Mesendoderm (in vitro differentiated cells): ENCODE data around the gene EEPD1.

Experiments used
- DNase-seq: peaks from one replicate; pipeline ENCODE4 v3.0.0; 2013
- H2AK5ac ChIP-seq: 2 replicates; pipeline ENCODE4 v1.6.1; 2013; ENCODE audit warnings: low read length, inconsistent platforms
- H2BK120ac ChIP-seq: 2 replicates; pipeline ENCODE4 v1.6.1; 2013; ENCODE audit warnings: low read depth, mild to moderate bottlenecking, low read length, moderate library complexity, mixed read lengths
- H2BK15ac ChIP-seq: replicated peaks from 2 replicates; pipeline ENCODE4 v1.6.1; 2013; ENCODE audit warnings: low read depth, mild to moderate bottlenecking, moderate library complexity
- H2BK5ac ChIP-seq: 2 replicates; pipeline ENCODE4 v1.6.1; 2013; ENCODE audit warnings: low read length, inconsistent platforms
- H3K18ac ChIP-seq: 2 replicates; pipeline ENCODE4 v1.6.1; 2013; ENCODE audit warnings: mild to moderate bottlenecking, low read length, mixed read lengths
- H3K23ac ChIP-seq: one replicate; pipeline ENCODE4 v1.6.1; 2013; ENCODE audit warnings: low read length
- H3K27ac ChIP-seq: 2 replicates; pipeline ENCODE4 v1.5.1; 2013; ENCODE audit warnings: low read depth, mild to moderate bottlenecking, inconsistent platforms, low read length, moderate library complexity
- H3K27me3 ChIP-seq: 2 replicates; pipeline ENCODE4 v1.6.1; 2013; ENCODE audit warnings: low read length, control low read depth, mild to moderate bottlenecking, inconsistent platforms; ENCODE audit not compliant: insufficient read depth, poor library complexity
- H3K36me3 ChIP-seq: 2 replicates; pipeline ENCODE4 v1.6.1; 2013; ENCODE audit warnings: low read length, inconsistent platforms; ENCODE audit not compliant: control insufficient read depth, insufficient read depth
- H3K4ac ChIP-seq: one replicate; pipeline ENCODE4 v1.6.1; 2013; ENCODE audit warnings: low read depth, mild to moderate bottlenecking, low read length, moderate library complexity
- H3K4me1 ChIP-seq: 2 replicates; pipeline ENCODE4 v1.6.1; 2013; ENCODE audit warnings: low read depth, low read length, inconsistent platforms; ENCODE audit not compliant: control insufficient read depth
- H3K4me2 ChIP-seq: 2 replicates; pipeline ENCODE4 v1.6.1; 2013; ENCODE audit warnings: low read length
- H3K4me3 ChIP-seq: 2 replicates; pipeline ENCODE4 v1.5.1; 2013; ENCODE audit warnings: mild to moderate bottlenecking, low read length
- H3K56ac ChIP-seq: one replicate; pipeline ENCODE4 v1.6.1; 2013; ENCODE audit warnings: low read length
- H3K79me1 ChIP-seq: 2 replicates; pipeline ENCODE4 v1.6.1; 2013; ENCODE audit warnings: low read length, inconsistent platforms
- H3K79me2 ChIP-seq: 2 replicates; pipeline ENCODE4 v1.6.1; 2013; ENCODE audit warnings: mild to moderate bottlenecking, low read length; ENCODE audit not compliant: control insufficient read depth, insufficient read depth
- H3K9ac ChIP-seq: 2 replicates; pipeline ENCODE4 v1.6.1; 2013; ENCODE audit warnings: low read length, inconsistent platforms
- H4K5ac ChIP-seq: one replicate; pipeline ENCODE4 v1.6.1; 2013; ENCODE audit warnings: low read length
- H4K8ac ChIP-seq: one replicate; pipeline ENCODE4 v1.6.1; 2013; ENCODE audit warnings: low read depth, mild to moderate bottlenecking, control low read depth, low read length, moderate library complexity
- WGBS: extraction: QIAGEN DNeasy Blood & Tissue Kit; methylation state at CpG from one replicate; pipeline ENCODE4 v1.1.7; 2013; ENCODE audit warnings: low lambda C conversion rate, missing lambda C conversion rate; ENCODE audit not compliant: insufficient coverage; ENCODE audit errors: extremely low coverage; 5-methylcytosine and 5-hydroxymethylcytosine counted together

EEPD1 gene

DNA sequence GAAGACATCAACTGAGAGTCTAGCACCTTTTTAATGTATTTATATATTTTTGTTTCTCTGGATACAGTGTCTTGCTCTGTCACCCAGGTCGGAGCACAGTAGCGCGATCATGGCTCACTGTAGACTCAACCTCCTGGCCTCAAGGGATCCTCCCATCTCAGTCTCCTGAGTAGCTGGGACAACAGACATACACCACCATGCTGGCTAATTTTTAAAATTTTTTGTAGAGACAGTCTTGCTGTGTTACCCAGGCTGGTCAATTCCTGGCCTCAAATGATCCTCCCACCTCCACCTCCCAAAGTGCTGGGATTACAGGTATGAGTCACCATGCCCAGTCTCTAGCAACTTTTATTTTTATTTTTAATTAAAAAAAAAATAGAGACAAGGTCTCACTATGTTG is 185.2 kb downstream of the EEPD1 start:
- WGBS, result no CpG with 5 or more reads among the region's 3 CpGs

DNA sequence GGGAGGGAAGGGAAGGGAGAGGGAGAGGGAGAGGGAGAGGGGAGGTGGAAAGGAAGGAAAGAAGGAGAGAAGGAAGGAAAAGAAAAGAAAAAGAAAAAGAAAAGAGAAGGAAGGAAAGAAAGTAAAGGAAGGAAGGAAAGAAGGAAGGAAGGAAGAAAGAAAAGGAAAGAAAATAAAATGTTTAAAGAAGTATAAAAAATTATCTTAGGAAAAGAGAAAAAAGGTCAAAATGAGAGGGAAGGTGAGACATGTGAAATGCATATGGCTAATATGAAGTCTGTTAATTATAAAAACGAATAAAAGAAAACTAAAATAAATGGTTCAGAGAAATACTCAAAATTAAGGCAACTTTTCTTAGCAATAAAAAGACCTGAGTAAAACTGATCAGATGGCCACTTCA is 190.5 kb downstream of the EEPD1 start:
- H3K9ac ChIP-seq, result no peak overlapping the region
- H3K27me3 ChIP-seq, result no peaks in the 10 kb centered on the region
- no peak overlapping the region for H3K23ac ChIP-seq
- H3K27ac ChIP-seq, result no peak overlapping the region
- H3K18ac ChIP-seq, result no peak overlapping the region
- no peak overlapping the region for H3K4me2 ChIP-seq
- no CpG with 5 or more reads among the region's 1 CpG for WGBS
- H3K4me1 ChIP-seq, result no peaks in the 10 kb centered on the region
- H2BK120ac ChIP-seq, result no peak overlapping the region
- no peak overlapping the region for H4K8ac ChIP-seq
- H2BK15ac ChIP-seq, result no peak overlapping the region
- no peak for DNase-seq
- H2BK5ac ChIP-seq, result no peak overlapping the region
- no peak overlapping the region for H2AK5ac ChIP-seq
- no peaks in the 10 kb centered on the region for H3K36me3 ChIP-seq
- H3K79me1 ChIP-seq, result no peaks in the 10 kb centered on the region
- H3K4me3 ChIP-seq, result no peak overlapping the region
- no peaks in the 10 kb centered on the region for H3K79me2 ChIP-seq
- no peak overlapping the region for H3K56ac ChIP-seq
- H3K4ac ChIP-seq, result no peak overlapping the region
- H4K5ac ChIP-seq, result no peak overlapping the region

More for the DNA sequence above, 185.2 kb downstream of the EEPD1 start:
- Histone ChIP-seq H3K18ac (no peak overlapping the region), H3K27me3 (no peaks in the 10 kb centered on the region), H3K4me2 (no peak overlapping the region), H2BK5ac (no peak overlapping the region), H3K79me1 (no peaks in the 10 kb centered on the region), H3K4ac (no peak overlapping the region), H2BK15ac (no peak overlapping the region), H2AK5ac (no peak overlapping the region), H3K4me1 (no peaks in the 10 kb centered on the region), H3K36me3 (no peaks in the 10 kb centered on the region), H3K56ac (no peak overlapping the region), H4K8ac (no peak overlapping the region), H2BK120ac (no peak overlapping the region), H3K4me3 (no peak overlapping the region), H4K5ac (no peak overlapping the region), H3K79me2 (no peaks in the 10 kb centered on the region), H3K9ac (no peak overlapping the region), H3K23ac (no peak overlapping the region), H3K27ac (no peak overlapping the region)
- DNase-seq, result no peak

DNA sequence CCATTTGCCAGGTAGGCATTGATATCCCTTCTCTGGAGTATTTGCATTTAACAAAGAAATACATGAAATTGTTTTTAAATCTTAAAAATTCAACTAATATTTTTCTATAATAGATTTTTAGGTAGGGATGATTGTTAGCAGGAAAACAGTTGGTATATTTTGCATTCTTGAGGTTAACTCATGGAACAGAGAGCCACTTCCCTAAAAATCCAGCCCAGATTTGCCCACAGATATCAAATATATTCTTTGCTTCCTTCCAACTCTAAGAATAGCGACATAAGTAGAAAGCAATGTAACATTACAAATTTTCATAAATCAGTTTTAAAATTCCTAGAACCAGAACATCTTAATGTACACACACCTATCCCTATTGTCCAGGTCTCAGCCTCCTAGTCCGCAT is 191.6 kb downstream of the EEPD1 start:
- Histone ChIP-seq H3K27ac (no peak overlapping the region), H2BK120ac (no peak overlapping the region), H2AK5ac (no peak overlapping the region), H3K4me2 (no peak overlapping the region), H3K79me2 (no peaks in the 10 kb centered on the region), H3K9ac (no peak overlapping the region), H2BK15ac (peak overlapping the region; percentile 74), H3K4me3 (no peak overlapping the region), H3K4me1 (no peaks in the 10 kb centered on the region), H3K36me3 (no peaks in the 10 kb centered on the region), H4K5ac (no peak overlapping the region), H3K4ac (no peak overlapping the region), H4K8ac (no peak overlapping the region), H3K18ac (no peak overlapping the region), H3K27me3 (no peaks in the 10 kb centered on the region), H2BK5ac (no peak overlapping the region), H3K23ac (no peak overlapping the region), H3K79me1 (no peaks in the 10 kb centered on the region), H3K56ac (no peak overlapping the region)
- WGBS, result no CpG with 5 or more reads among the region's 2 CpGs
- DNase-seq, result no peak

DNA sequence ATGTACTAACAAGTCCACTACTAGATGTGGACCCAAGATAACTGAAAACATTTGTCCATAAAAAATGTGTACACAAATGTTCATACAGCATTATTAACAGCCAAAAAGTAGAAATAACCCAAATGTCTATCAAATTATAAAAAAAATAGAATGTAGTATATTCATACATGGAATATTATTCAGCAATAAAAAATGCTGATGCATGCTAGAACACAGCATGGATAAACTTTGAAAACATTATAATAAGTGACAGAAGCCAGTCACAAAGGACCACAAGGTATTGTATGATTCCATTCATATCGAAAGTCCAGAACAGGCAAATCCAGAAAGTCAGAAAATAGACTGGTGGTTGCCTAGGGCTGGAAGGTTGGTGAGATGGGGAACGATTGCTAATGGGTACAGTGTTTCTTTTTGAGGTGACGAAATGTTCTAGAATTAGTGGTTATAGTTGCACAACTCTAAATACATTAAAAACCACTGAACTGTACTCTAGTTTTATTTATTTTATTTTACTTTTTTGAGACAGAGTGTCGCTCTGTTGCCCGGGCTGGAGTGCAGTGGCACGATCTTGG is 193.3 kb downstream of the EEPD1 start:
- Histone ChIP-seq H2BK15ac (no peak overlapping the region), H3K27me3 (no peaks in the 10 kb centered on the region), H3K18ac (no peak overlapping the region), H3K4ac (no peak overlapping the region), H3K79me2 (no peaks in the 10 kb centered on the region), H2BK120ac (no peak overlapping the region), H2BK5ac (no peak overlapping the region), H3K56ac (no peak overlapping the region), H2AK5ac (no peak overlapping the region), H3K23ac (no peak overlapping the region), H3K4me3 (no peak overlapping the region), H3K9ac (no peak overlapping the region), H4K8ac (no peak overlapping the region), H3K4me2 (no peak overlapping the region), H4K5ac (no peak overlapping the region), H3K4me1 (no peaks in the 10 kb centered on the region), H3K27ac (no peak overlapping the region), H3K79me1 (no peaks in the 10 kb centered on the region), H3K36me3 (no peaks in the 10 kb centered on the region)
- DNase-seq, result no peak
- WGBS, result no CpG with 5 or more reads among the region's 6 CpGs

DNA sequence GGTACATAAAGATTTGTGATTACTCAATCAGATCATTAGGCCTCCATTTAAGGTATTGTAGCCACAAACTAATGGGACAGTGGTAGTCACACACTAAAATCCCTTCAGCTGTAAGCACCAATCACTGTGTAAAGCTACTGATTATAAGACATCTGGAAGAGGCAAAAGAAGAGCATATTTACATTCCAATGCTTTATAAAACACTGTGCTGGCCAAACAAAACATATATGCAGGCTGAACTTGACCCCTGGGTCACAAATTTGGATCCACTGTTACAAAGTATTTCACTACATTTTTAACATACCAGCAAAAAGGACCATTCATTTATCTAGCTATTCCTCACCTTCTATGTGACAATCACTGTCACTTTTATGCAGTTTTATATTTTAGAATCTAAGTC is 195.2 kb downstream of the EEPD1 start:
- no peak overlapping the region for H3K18ac ChIP-seq
- H3K79me1 ChIP-seq, result no peaks in the 10 kb centered on the region
- no peak overlapping the region for H2BK5ac ChIP-seq
- no peak overlapping the region for H2BK15ac ChIP-seq
- no peak overlapping the region for H3K56ac ChIP-seq
- H3K79me2 ChIP-seq, result no peaks in the 10 kb centered on the region
- no peak overlapping the region for H3K9ac ChIP-seq
- H3K23ac ChIP-seq, result no peak overlapping the region
- H3K4ac ChIP-seq, result no peak overlapping the region
- no peak overlapping the region for H4K5ac ChIP-seq
- no peak overlapping the region for H2BK120ac ChIP-seq
- H4K8ac ChIP-seq, result no peak overlapping the region
- H3K4me2 ChIP-seq, result no peak overlapping the region
- H3K27me3 ChIP-seq, result no peaks in the 10 kb centered on the region
- H3K4me3 ChIP-seq, result no peak overlapping the region
- no peak overlapping the region for H2AK5ac ChIP-seq
- no peaks in the 10 kb centered on the region for H3K4me1 ChIP-seq
- H3K27ac ChIP-seq, result no peak overlapping the region
- H3K36me3 ChIP-seq, result no peaks in the 10 kb centered on the region
- DNase-seq, result no peak

DNA sequence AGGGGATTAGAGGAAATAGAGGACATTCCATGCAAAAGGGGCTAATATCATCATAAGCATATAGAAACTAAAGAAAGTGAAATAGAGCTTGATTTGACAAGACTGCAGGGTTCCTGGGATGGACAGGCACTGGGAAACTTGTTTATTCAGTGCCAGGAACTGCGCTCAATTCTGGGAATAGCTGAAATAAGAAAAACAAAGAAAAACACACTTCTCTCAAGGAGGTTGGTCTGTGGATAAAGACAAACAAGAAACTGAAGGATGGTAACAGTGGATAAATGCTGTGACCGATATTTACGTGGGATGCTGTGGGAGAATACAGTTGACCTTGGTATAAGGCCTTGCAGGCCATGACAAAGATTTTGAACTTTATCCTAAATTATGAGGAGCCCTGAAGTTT is 195.7 kb downstream of the EEPD1 start:
- Histone ChIP-seq H3K79me2 (no peaks in the 10 kb centered on the region), H2BK15ac (no peak overlapping the region), H3K27me3 (no peaks in the 10 kb centered on the region), H3K4me3 (no peak overlapping the region), H2BK5ac (no peak overlapping the region), H3K27ac (no peak overlapping the region), H3K4me1 (no peaks in the 10 kb centered on the region), H3K4me2 (no peak overlapping the region), H4K8ac (no peak overlapping the region), H2AK5ac (no peak overlapping the region), H4K5ac (no peak overlapping the region), H3K4ac (no peak overlapping the region), H2BK120ac (no peak overlapping the region), H3K23ac (no peak overlapping the region), H3K56ac (no peak overlapping the region), H3K79me1 (no peaks in the 10 kb centered on the region), H3K18ac (no peak overlapping the region), H3K36me3 (no peaks in the 10 kb centered on the region), H3K9ac (no peak overlapping the region)
- no peak for DNase-seq
- WGBS, result no CpG with 5 or more reads among the region's 3 CpGs
